ENCODE data around the gene RAD17. TPM values are rescaled to one million over a fixed set of nuclear protein-coding genes. Genes with fewer than 3 reads are reported as not detected.

The RAD17 gene
- total RNA-seq, 1 donor from 2014 or later = 17.6 TPM

GRCh38 chr5:69359699-69360098 lies 9.9 kb upstream of the RAD17 start:
- DNase-seq (ENCODE audit: low read depth) = no peak
- TF ChIP-seq, protein P1, sequence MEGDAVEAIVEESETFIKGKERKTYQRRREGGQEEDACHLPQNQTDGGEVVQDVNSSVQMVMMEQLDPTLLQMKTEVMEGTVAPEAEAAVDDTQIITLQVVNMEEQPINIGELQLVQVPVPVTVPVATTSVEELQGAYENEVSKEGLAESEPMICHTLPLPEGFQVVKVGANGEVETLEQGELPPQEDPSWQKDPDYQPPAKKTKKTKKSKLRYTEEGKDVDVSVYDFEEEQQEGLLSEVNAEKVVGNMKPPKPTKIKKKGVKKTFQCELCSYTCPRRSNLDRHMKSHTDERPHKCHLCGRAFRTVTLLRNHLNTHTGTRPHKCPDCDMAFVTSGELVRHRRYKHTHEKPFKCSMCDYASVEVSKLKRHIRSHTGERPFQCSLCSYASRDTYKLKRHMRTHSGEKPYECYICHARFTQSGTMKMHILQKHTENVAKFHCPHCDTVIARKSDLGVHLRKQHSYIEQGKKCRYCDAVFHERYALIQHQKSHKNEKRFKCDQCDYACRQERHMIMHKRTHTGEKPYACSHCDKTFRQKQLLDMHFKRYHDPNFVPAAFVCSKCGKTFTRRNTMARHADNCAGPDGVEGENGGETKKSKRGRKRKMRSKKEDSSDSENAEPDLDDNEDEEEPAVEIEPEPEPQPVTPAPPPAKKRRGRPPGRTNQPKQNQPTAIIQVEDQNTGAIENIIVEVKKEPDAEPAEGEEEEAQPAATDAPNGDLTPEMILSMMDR (IDR thresholded peaks at IDR 0.05; ENCODE audit: insufficient read depth, low read length, severe bottlenecking) = no peak
- FAIRE-seq = no peak
- H3K36me3 ChIP-seq (ENCODE audit: control insufficient read depth, insufficient read depth, low read length) = no peaks in the 10 kb centered on the region
- no peak overlapping the region for H3K4me3 ChIP-seq (ENCODE audit: low read depth, low read length)
- no peaks in the 10 kb centered on the region for H3K27me3 ChIP-seq (ENCODE audit: control insufficient read depth, insufficient read depth, low read length)

DNA sequence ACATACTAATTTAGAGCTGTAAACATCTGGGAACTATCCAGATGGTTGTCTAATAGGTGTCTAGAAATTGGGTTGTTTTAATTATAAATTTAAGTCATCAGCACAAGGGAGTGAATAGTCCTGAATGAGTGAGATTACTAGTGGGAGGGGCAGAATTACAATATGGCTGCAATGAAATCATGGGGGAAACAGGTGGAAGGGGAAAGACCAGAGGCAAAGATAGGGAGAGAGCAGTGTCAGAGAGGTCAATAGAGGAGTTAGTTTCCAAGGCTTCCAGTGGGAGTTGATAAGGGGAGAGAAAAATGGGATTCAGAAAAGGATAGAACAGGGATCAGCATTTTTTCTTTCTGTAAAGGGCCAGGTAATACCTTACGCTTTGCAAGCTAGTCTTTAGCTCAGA lies 9.2 kb upstream of the RAD17 start:
- DNase-seq (ENCODE audit: low read depth) (no peak), FAIRE-seq (no peak)
- peaks cover 1% of the 10 kb centered on the region for H3K36me3 ChIP-seq (ENCODE audit: control insufficient read depth, insufficient read depth, low read length)
- H3K27me3 ChIP-seq (ENCODE audit: control insufficient read depth, insufficient read depth, low read length) = no peaks in the 10 kb centered on the region
- no peak overlapping the region for H3K4me3 ChIP-seq (ENCODE audit: low read depth, low read length)
- TF ChIP-seq, protein P1 (IDR thresholded peaks at IDR 0.05; ENCODE audit: insufficient read depth, low read length, severe bottlenecking) = no peak

DNA sequence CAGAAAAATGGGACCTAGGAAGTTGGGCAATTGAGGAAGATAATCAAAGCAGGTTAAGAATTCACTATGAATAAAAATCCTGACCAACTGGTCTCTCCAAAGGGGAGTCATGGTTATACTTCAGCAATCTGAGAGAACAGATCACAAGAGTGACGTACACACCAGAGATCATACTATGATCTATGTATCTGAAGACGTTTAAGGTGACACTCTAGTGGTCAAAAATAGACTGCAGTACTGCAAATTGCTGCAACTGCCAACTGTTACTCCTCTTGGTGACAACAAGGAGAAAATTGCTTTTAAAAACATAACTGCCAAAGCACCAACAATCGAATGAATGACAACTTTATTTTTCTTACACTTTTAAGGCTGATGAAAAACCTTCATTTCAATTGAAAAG lies 5.2 kb upstream of the RAD17 start:
- no peak for FAIRE-seq
- DNase-seq (ENCODE audit: low read depth) = peak; percentile 17
- no peaks in the 10 kb centered on the region for H3K27me3 ChIP-seq (ENCODE audit: control insufficient read depth, insufficient read depth, low read length)
- H3K36me3 ChIP-seq (ENCODE audit: control insufficient read depth, insufficient read depth, low read length) = peaks cover 4% of the 10 kb centered on the region
- H3K4me3 ChIP-seq (ENCODE audit: low read depth, low read length) = no peak overlapping the region
- TF ChIP-seq, protein P1 (IDR thresholded peaks at IDR 0.05; ENCODE audit: insufficient read depth, low read length, severe bottlenecking) = peak; percentile 19

- no peaks in the 10 kb centered on the region for H3K27me3 ChIP-seq (ENCODE audit: control insufficient read depth, insufficient read depth, low read length)
- TF ChIP-seq, protein P1 (IDR thresholded peaks at IDR 0.05; ENCODE audit: insufficient read depth, low read length, severe bottlenecking) = no peak
- FAIRE-seq = no peak
- DNase-seq (ENCODE audit: low read depth) = peak; percentile 4
- peaks cover 4% of the 10 kb centered on the region for H3K36me3 ChIP-seq (ENCODE audit: control insufficient read depth, insufficient read depth, low read length)
- H3K4me3 ChIP-seq (ENCODE audit: low read depth, low read length) = no peak overlapping the region
Measured at GRCh38 chr5:69364850-69365249, 4.8 kb upstream of the RAD17 start.

DNA sequence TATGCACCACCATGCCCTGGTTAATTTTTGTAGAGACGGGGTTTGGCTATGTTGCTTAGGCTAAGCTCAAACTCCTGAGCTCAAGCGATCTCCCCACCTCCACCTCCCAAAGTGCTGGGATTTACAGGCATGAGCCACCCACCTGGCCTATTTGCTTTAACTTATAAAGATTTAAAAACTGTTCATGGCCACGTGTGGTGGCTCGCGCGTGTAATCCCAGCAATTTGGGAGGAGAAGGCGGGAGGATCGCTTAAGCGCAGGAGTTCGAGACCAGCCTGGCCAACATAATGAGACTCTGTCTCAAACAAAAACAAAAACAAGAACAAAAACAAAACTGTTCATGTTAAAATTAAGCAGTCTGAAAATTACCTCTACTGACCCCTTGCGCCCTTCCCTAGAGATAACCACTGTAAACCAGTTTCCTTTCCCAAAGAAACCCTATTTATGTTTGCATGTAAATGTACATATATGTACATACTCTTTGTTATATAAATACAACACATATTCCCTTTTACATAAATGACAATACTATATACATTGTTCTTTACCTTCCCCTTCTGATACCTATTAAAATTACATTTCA lies 1.8 kb upstream of the RAD17 start:
- H3K36me3 ChIP-seq (ENCODE audit: control insufficient read depth, insufficient read depth, low read length) = peaks cover 4% of the 10 kb centered on the region
- FAIRE-seq = no peak
- no peaks in the 10 kb centered on the region for H3K27me3 ChIP-seq (ENCODE audit: control insufficient read depth, insufficient read depth, low read length)
- DNase-seq (ENCODE audit: low read depth) = no peak
- TF ChIP-seq, protein P1 (IDR thresholded peaks at IDR 0.05; ENCODE audit: insufficient read depth, low read length, severe bottlenecking) = no peak
- H3K4me3 ChIP-seq (ENCODE audit: low read depth, low read length) = peak overlapping the region; percentile 90

All from bronchial epithelial cell (primary cell).